Measurements from ENCODE around the gene LRRN4. TPM values are rescaled to one million over a fixed set of nuclear protein-coding genes. Genes with fewer than 3 reads are reported as not detected.

The LRRN4 gene
- total RNA-seq, 1 donor from 2014 or later: 76.6 TPM

- no peak for TF ChIP-seq CTCF (IDR thresholded peaks at IDR 0.05)
- no peaks in the 10 kb centered on the region for H3K4me1 ChIP-seq
- peaks cover 51% of the 10 kb centered on the region for H3K36me3 ChIP-seq
- DNase-seq: no peak
- no peaks in the 10 kb centered on the region for H3K9me3 ChIP-seq
- H3K4me3 ChIP-seq: no peak overlapping the region
- intact Hi-C loops (cut with DNase I): no loop called here
- no peak for ATAC-seq
- no peak overlapping the region for H3K27ac ChIP-seq
- H3K27me3 ChIP-seq: no peaks in the 10 kb centered on the region
Observed at GRCh38 chr20:6017467-6017866, 36.4 kb downstream of the LRRN4 start.

- no peak for DNase-seq
- no peak for ATAC-seq
- no peak for TF ChIP-seq CTCF (IDR thresholded peaks at IDR 0.05)
- intact Hi-C loops (cut with DNase I): no loop called here
- H3K9me3 ChIP-seq: no peaks in the 10 kb centered on the region
- no peak overlapping the region for H3K4me3 ChIP-seq
- no peak overlapping the region for H3K27ac ChIP-seq
- no peaks in the 10 kb centered on the region for H3K4me1 ChIP-seq
- peaks cover 68% of the 10 kb centered on the region for H3K36me3 ChIP-seq
- no peaks in the 10 kb centered on the region for H3K27me3 ChIP-seq
Observed at GRCh38 chr20:6014957-6015356, 38.9 kb downstream of the LRRN4 start.

- no peak for DNase-seq
- ATAC-seq: no peak
- no peak for TF ChIP-seq CTCF (IDR thresholded peaks at IDR 0.05)
- peaks cover 71% of the 10 kb centered on the region for H3K36me3 ChIP-seq
- peaks cover 3% of the 10 kb centered on the region for H3K4me1 ChIP-seq
- intact Hi-C loops (cut with DNase I): no loop called here
- H3K4me3 ChIP-seq: no peak overlapping the region
- no peaks in the 10 kb centered on the region for H3K27me3 ChIP-seq
- no peak overlapping the region for H3K27ac ChIP-seq
- H3K9me3 ChIP-seq: no peaks in the 10 kb centered on the region
Observed at GRCh38 chr20:6014017-6014416, 39.8 kb downstream of the LRRN4 start.

- H3K9me3 ChIP-seq: no peaks in the 10 kb centered on the region
- H3K4me1 ChIP-seq: peaks cover 20% of the 10 kb centered on the region
- peaks cover 61% of the 10 kb centered on the region for H3K36me3 ChIP-seq
- no peak for TF ChIP-seq CTCF (IDR thresholded peaks at IDR 0.05)
- H3K27me3 ChIP-seq: no peaks in the 10 kb centered on the region
- intact Hi-C loops (cut with DNase I): no loop called here
- ATAC-seq (no peak), DNase-seq (no peak)
- H3K4me3 ChIP-seq: no peak overlapping the region
- H3K27ac ChIP-seq: no peak overlapping the region
Observed at GRCh38 chr20:6012179-6012578, 41.7 kb downstream of the LRRN4 start.

- Histone ChIP-seq H3K27ac (peak overlapping the region; percentile 82), H3K4me1 (peaks cover 32% of the 10 kb centered on the region), H3K4me3 (peak overlapping the region; percentile 78), H3K27me3 (no peaks in the 10 kb centered on the region), H3K9me3 (no peaks in the 10 kb centered on the region), H3K36me3 (peaks cover 35% of the 10 kb centered on the region)
- ATAC-seq (peak; percentile 42), DNase-seq (no peak)
- intact Hi-C loops (cut with DNase I): no loop called here
- TF ChIP-seq CTCF (IDR thresholded peaks at IDR 0.05): no peak
Observed at GRCh38 chr20:6008254-6008653, 45.6 kb downstream of the LRRN4 start.

GRCh38 chr20:6007529-6008103 is 46.2 kb downstream of the LRRN4 start:
- intact Hi-C loops (cut with DNase I): no loop called here
- DNase-seq (no peak), ATAC-seq (no peak)
- Histone ChIP-seq H3K9me3 (no peaks in the 10 kb centered on the region), H3K27ac (peak overlapping the region; percentile 82), H3K4me3 (peak overlapping the region; percentile 78), H3K4me1 (peaks cover 32% of the 10 kb centered on the region), H3K27me3 (no peaks in the 10 kb centered on the region), H3K36me3 (peaks cover 29% of the 10 kb centered on the region)
- no peak for TF ChIP-seq CTCF (IDR thresholded peaks at IDR 0.05)
